Occipital lobe (tissue), 2 donors: ENCODE data around the gene UQCRQ. TPM values are rescaled to one million over a fixed set of nuclear protein-coding genes. Genes with fewer than 3 reads are reported as not detected.

Experiments used
- DNase-seq: peaks from one replicate; lab custom pipeline; 2025; lab: John Stamatoyannopoulos, UW
- total RNA-seq: library from RNA; depleted of rRNA; stranded (reverse); fragments of >200 nt; gene quantifications from one replicate; pipeline ENCODE4 v1.2.3, GENCODE V29; 2014

The UQCRQ gene
- total RNA-seq = 81.1 TPM

- peak; percentile 98 for DNase-seq
These were observed at the start of gene UQCRQ, which contains the start of gene GDF9 for GRCh38 chr5:132866342-132867045. Gene UQCRQ, plus strand, starts transcription at chr5:132866642. Its CDS starts 240 bp downstream, at chr5:132866882. Gene GDF9, minus strand, starts transcription at chr5:132866469. Its CDS starts 1,936 bp downstream, at chr5:132864533.

GRCh38 chr5:132817011-132817410 is 49.4 kb upstream of the UQCRQ start:
- no peak for DNase-seq

GRCh38 chr5:132819468-132819867 is 47.0 kb upstream of the UQCRQ start:
- DNase-seq = no peak

- DNase-seq = peak; percentile 91
These were observed 46.2 kb upstream of the UQCRQ start for GRCh38 chr5:132820162-132820754.

GRCh38 chr5:132821350-132821749 is 45.1 kb upstream of the UQCRQ start:
- DNase-seq = no peak

GRCh38 chr5:132821791-132822190 is 44.7 kb upstream of the UQCRQ start:
- no peak for DNase-seq

GRCh38 chr5:132822650-132823480 is 43.6 kb upstream of the UQCRQ start:
- no peak for DNase-seq

- no peak for DNase-seq
These were observed 42.9 kb upstream of the UQCRQ start for GRCh38 chr5:132823481-132824050.

- no peak for DNase-seq
These were observed 42.0 kb upstream of the UQCRQ start for GRCh38 chr5:132824426-132824825.

- DNase-seq = no peak
These were observed 41.2 kb upstream of the UQCRQ start for GRCh38 chr5:132825033-132825833.

- DNase-seq = no peak
These were observed 40.5 kb upstream of the UQCRQ start for GRCh38 chr5:132825834-132826391.

GRCh38 chr5:132826424-132827082 is 39.9 kb upstream of the UQCRQ start:
- no peak for DNase-seq

GRCh38 chr5:132827943-132828673 is 38.3 kb upstream of the UQCRQ start:
- DNase-seq = no peak

GRCh38 chr5:132828846-132829494 is 37.5 kb upstream of the UQCRQ start:
- DNase-seq = no peak

GRCh38 chr5:132829742-132830435 is 36.6 kb upstream of the UQCRQ start:
- peak; percentile 56 for DNase-seq

- DNase-seq = no peak
These were observed 35.9 kb upstream of the UQCRQ start, which contains the start of gene SHROOM1 for GRCh38 chr5:132830436-132831094. Gene SHROOM1, minus strand, starts transcription at chr5:132830647. Its CDS starts 4,507 bp downstream, at chr5:132826140.

GRCh38 chr5:132831095-132831860 is 35.2 kb upstream of the UQCRQ start:
- DNase-seq = no peak
